BJ (cell line): Measurements from ENCODE around the gene ATXN10. TPM values are rescaled to one million over a fixed set of nuclear protein-coding genes. Genes with fewer than 3 reads are reported as not detected.

ENCODE experiments used
- CTCF ChIA-PET: fragments of 350-600 bp; formaldehyde crosslinking; extraction: SDS; loops from one replicate; lab custom pipeline; 2021; ENCODE audit warnings: antibody characterized with exemption, inconsistent platforms; lab: Yijun Ruan, JAX
- POLR2A ChIA-PET: fragments of 300-600 bp; sonication (Branson Sonifier 250); formaldehyde crosslinking; extraction: SDS; loops from one replicate; lab custom pipeline; 2021; ENCODE audit warnings: antibody characterized with exemption; lab: Charles Lee
- DNase-seq: peaks from one replicate; pipeline ENCODE4 v3.0.0-alpha.2; 2011; ENCODE audit warnings: low read depth
- H3K27me3 ChIP-seq: 2 replicates; pipeline ENCODE4 v1.6.0; 2011; ENCODE audit warnings: low read length; ENCODE audit not compliant: control insufficient read depth, insufficient read depth
- H3K36me3 ChIP-seq: 2 replicates; pipeline ENCODE4 v1.5.1; 2011; ENCODE audit warnings: low read length; ENCODE audit not compliant: control insufficient read depth, insufficient read depth
- H3K4me3 ChIP-seq: 2 replicates; pipeline ENCODE4 v1.5.1; 2011; ENCODE audit warnings: low read depth, mild to moderate bottlenecking, control low read depth, low read length
- polyA plus RNA-seq: library from polyadenylated mRNA; depleted of rRNA; stranded (reverse); fragments of >200 nt; gene quantifications from 2 replicates; pipeline ENCODE4 v1.2.3, GENCODE V29; 2011
- TF ChIP-seq, protein P1 (sequence below): IDR thresholded peaks from 2 replicates; pipeline ENCODE4 v1.5.1; 2011; ENCODE audit warnings: low read depth, mild to moderate bottlenecking, control low read depth, inconsistent platforms, low read length, moderate library complexity; ENCODE audit not compliant: insufficient read depth

The ATXN10 gene
- polyA plus RNA-seq, 1 experiment, result 328 TPM

DNA sequence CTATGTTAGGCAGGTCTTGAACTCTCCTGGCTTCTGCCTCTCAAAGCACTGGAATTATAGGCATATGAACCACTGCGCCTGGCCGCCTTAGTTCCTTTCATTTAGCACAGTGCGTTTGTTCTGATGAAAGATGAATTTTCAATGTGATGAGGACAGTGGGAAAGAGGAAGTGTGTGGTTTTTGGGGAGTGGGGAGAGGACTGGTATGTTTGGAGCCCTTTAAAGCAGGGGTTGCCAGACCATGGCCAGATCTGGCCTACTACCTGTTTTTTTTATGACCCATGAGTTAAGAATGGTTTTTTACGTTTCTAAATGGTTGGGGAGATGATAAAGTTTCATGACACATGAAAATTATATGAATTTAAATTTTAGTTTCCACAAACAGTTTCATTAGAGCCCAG is 12.5 kb downstream of the ATXN10 start:
- Histone ChIP-seq H3K4me3 (no peak overlapping the region), H3K36me3 (no peaks in the 10 kb centered on the region; the same call in 1 of the 2 replicates), H3K27me3 (no peaks in the 10 kb centered on the region)
- TF ChIP-seq, protein P1, sequence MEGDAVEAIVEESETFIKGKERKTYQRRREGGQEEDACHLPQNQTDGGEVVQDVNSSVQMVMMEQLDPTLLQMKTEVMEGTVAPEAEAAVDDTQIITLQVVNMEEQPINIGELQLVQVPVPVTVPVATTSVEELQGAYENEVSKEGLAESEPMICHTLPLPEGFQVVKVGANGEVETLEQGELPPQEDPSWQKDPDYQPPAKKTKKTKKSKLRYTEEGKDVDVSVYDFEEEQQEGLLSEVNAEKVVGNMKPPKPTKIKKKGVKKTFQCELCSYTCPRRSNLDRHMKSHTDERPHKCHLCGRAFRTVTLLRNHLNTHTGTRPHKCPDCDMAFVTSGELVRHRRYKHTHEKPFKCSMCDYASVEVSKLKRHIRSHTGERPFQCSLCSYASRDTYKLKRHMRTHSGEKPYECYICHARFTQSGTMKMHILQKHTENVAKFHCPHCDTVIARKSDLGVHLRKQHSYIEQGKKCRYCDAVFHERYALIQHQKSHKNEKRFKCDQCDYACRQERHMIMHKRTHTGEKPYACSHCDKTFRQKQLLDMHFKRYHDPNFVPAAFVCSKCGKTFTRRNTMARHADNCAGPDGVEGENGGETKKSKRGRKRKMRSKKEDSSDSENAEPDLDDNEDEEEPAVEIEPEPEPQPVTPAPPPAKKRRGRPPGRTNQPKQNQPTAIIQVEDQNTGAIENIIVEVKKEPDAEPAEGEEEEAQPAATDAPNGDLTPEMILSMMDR, result no peak
- ChIA-PET CTCF (interaction anchor here (0.6 kb wide), 1 partner anchor 32 kb away, joined by 3 read pairs; no protein-coding TSS in a partner anchor), POLR2A (no interaction called here)
- DNase-seq, result no peak

- TF ChIP-seq, protein P1, result no peak
- DNase-seq, result no peak
- no peaks in the 10 kb centered on the region for H3K27me3 ChIP-seq
- no peaks in the 10 kb centered on the region; the same call in 1 of the 2 replicates for H3K36me3 ChIP-seq
- ChIA-PET POLR2A (no interaction called here), CTCF (interaction anchor here (0.6 kb wide), 1 partner anchor 33 kb away, joined by 3 read pairs; no protein-coding TSS in a partner anchor)
- no peak overlapping the region for H3K4me3 ChIP-seq
Measured at GRCh38 chr22:45684752-45685574, 13.3 kb downstream of the ATXN10 start.

GRCh38 chr22:45686004-45686403 is 14.4 kb downstream of the ATXN10 start:
- no peak overlapping the region for H3K4me3 ChIP-seq
- no peak for DNase-seq
- ChIA-PET CTCF (interaction anchor here (1.0 kb wide), 1 partner anchor 13 kb away, joined by 3 read pairs; no protein-coding TSS in a partner anchor), POLR2A (interaction anchor here (0.6 kb wide), 1 partner anchor 182 kb away, joined by 6 read pairs; no protein-coding TSS in a partner anchor)
- no peaks in the 10 kb centered on the region; the same call in 1 of the 2 replicates for H3K36me3 ChIP-seq
- TF ChIP-seq, protein P1, result no peak
- no peaks in the 10 kb centered on the region for H3K27me3 ChIP-seq

- TF ChIP-seq, protein P1, result no peak
- no peak for DNase-seq
- Histone ChIP-seq H3K4me3 (no peak overlapping the region), H3K27me3 (no peaks in the 10 kb centered on the region), H3K36me3 (peaks cover 1% of the 10 kb centered on the region)
- ChIA-PET POLR2A (interaction anchor here (0.6 kb wide), 1 partner anchor 182 kb away, joined by 6 read pairs; no protein-coding TSS in a partner anchor), CTCF (interaction anchor here (1.0 to 1.6 kb wide), 4 partner anchors 41 to 320 kb away, joined by 3 to 7 read pairs (median 4); no protein-coding TSS in a partner anchor)
Measured at GRCh38 chr22:45686836-45687235, 15.2 kb downstream of the ATXN10 start.

- H3K4me3 ChIP-seq, result no peak overlapping the region
- peaks cover 3% of the 10 kb centered on the region for H3K36me3 ChIP-seq
- no peaks in the 10 kb centered on the region for H3K27me3 ChIP-seq
- TF ChIP-seq, protein P1, result no peak
- peak; percentile 80 for DNase-seq
- ChIA-PET CTCF (interaction anchor here (0.6 to 0.9 kb wide), 2 partner anchors 41 to 318 kb away, joined by 3 read pairs; no protein-coding TSS in a partner anchor), POLR2A (interaction anchor here (0.6 kb wide), 1 partner anchor 392 kb away, joined by 4 read pairs; no protein-coding TSS in a partner anchor)
Measured at GRCh38 chr22:45688600-45689080, 17.0 kb downstream of the ATXN10 start.
